Astrocyte of the cerebellum (primary cell): Measurements from ENCODE around the gene TNS1.

Source experiments
- DNase-seq: peaks from one replicate; pipeline ENCODE4 v3.0.0-alpha.2; 2011; ENCODE audit warnings: low read depth
- H3K4me3 ChIP-seq: 2 replicates; pipeline ENCODE4 v1.5.1; 2011; ENCODE audit warnings: mild to moderate bottlenecking, low read depth, low read length, moderate library complexity
- in situ Hi-C: cut with HindIII; loops from 2 replicates; pipeline ENCODE4 v1.10.0; 2017; ENCODE audit warnings: low sequenced_read_pairs
- TF ChIP-seq, protein P1 (sequence below): IDR thresholded peaks from 2 replicates; pipeline ENCODE4 v1.5.1; 2012; ENCODE audit warnings: low read length, low read depth, moderate library complexity, mild to moderate bottlenecking; ENCODE audit errors: missing control alignments

The TNS1 gene

DNA sequence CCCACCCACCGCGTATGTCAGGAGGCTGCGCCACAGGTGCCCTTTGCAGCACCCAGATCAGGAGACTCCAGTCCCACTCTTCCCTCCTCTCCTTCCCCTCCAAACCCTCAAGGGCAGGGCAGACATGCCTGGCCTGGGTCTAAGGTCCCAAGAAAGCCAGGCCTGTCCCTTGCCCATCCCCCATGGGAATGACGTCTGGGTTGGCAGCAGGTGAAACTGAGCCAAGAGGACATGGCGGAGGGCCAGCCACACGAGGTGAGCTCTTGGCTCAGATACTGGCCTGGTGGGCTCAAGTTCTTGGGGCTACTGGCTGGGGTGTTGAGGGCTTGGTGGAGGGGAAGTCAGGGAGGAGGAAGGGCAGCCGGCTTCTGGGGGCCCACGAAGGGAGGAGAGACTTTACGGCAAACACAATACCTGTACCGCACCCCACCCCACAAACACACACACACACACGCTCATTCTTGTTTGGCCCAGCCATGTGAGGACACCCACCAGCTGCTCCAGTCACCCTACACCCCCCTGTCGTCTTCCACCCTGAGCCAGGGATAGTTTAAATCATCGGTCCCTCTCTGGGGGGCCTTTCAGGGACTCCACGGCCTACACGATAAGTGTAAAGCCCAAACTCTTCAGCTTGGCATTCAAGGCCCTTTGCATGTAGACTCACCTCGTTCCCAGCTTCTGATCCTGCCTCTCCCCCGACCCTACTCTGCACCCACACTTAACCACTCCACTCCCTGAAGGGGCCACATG lies 24.1 kb upstream of the TNS1 start:
- in situ Hi-C loops = no loop called here
- no peak overlapping the region for H3K4me3 ChIP-seq
- TF ChIP-seq, protein P1, sequence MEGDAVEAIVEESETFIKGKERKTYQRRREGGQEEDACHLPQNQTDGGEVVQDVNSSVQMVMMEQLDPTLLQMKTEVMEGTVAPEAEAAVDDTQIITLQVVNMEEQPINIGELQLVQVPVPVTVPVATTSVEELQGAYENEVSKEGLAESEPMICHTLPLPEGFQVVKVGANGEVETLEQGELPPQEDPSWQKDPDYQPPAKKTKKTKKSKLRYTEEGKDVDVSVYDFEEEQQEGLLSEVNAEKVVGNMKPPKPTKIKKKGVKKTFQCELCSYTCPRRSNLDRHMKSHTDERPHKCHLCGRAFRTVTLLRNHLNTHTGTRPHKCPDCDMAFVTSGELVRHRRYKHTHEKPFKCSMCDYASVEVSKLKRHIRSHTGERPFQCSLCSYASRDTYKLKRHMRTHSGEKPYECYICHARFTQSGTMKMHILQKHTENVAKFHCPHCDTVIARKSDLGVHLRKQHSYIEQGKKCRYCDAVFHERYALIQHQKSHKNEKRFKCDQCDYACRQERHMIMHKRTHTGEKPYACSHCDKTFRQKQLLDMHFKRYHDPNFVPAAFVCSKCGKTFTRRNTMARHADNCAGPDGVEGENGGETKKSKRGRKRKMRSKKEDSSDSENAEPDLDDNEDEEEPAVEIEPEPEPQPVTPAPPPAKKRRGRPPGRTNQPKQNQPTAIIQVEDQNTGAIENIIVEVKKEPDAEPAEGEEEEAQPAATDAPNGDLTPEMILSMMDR = no peak
- DNase-seq = no peak

DNA sequence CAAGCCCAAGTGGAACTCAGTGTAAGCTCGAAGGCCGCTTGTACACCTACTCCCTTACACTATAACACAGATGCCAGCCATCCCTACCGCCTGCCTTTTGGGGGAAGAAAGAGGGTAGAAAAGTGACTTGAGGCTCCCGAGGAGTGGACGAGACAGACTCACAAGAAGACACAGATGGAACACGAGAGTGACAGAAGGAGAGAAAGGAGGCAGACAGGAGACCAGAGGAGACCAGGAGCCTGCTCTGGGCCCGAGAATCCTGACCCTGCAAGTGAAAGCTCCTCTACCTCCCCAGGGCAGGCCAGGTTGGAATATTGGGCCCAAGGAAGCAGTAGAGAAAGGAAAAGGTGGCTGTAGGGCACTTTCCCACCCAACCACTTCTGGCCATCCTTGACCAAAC lies 23.4 kb upstream of the TNS1 start:
- TF ChIP-seq, protein P1 = no peak
- no peak overlapping the region for H3K4me3 ChIP-seq
- no peak for DNase-seq
- in situ Hi-C loops = no loop called here

DNA sequence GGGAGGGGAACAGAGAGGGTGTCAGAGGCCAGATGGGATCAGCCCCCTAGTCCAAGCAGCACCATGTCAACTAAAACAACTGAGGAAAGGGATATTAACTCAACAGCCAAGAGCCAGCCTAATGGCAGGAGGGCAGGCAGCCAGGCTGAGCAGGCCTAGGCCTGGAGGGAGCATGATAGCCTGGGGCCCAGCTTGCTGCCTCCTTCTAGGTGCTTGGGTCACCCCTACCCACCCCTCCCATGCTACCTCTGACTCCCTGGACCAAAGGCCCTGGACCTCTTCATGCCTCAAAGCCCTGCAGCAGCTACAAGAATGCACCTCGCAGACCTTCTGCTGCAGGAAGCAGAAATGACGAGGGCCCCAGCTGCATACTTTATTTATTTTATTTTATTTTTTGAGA lies 22.1 kb upstream of the TNS1 start:
- in situ Hi-C loops = no loop called here
- no peak overlapping the region for H3K4me3 ChIP-seq
- TF ChIP-seq, protein P1 = no peak
- no peak for DNase-seq

DNA sequence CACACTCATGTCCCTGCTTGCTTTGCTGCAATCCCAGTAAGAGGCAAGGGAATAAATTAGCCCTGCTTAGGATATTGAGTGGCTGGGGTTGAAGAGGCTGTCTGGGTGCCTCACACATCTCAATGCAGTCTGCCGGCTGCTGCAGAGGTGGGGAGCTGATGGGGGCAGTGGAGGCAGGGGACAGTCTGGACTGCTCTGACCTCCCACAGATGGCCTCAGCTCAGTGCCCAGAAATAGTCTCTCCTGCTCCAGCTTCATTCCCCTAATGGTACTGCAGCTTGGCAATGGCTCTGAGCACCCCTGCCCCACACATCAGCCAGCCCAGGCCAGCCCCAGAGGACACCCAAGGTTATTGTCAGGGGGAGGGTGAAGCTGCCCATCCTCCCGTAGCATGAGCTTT lies 21.5 kb upstream of the TNS1 start:
- TF ChIP-seq, protein P1 = no peak
- in situ Hi-C loops = no loop called here
- no peak for DNase-seq
- H3K4me3 ChIP-seq = no peak overlapping the region

DNA sequence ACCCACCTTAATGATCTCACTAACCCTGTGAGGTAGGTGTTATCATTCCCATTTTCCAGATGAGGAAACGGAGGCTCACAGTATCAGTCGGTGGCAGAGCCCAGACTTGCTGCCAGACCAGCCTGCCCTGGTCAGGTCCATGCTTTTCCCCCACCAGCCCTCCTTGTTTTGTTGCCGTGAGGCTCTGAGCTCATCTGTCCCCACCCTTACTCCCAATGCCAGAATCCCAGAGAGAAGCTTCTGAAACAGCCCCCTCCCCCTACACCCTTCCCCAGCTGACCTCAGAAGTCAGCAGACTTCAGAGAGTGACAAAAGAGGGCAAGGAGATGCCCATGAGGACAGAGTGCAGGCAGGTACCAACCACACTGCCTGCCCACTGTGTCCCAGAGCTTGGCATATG lies 20.8 kb upstream of the TNS1 start:
- DNase-seq = no peak
- TF ChIP-seq, protein P1 = no peak
- in situ Hi-C loops = no loop called here
- no peak overlapping the region for H3K4me3 ChIP-seq

DNA sequence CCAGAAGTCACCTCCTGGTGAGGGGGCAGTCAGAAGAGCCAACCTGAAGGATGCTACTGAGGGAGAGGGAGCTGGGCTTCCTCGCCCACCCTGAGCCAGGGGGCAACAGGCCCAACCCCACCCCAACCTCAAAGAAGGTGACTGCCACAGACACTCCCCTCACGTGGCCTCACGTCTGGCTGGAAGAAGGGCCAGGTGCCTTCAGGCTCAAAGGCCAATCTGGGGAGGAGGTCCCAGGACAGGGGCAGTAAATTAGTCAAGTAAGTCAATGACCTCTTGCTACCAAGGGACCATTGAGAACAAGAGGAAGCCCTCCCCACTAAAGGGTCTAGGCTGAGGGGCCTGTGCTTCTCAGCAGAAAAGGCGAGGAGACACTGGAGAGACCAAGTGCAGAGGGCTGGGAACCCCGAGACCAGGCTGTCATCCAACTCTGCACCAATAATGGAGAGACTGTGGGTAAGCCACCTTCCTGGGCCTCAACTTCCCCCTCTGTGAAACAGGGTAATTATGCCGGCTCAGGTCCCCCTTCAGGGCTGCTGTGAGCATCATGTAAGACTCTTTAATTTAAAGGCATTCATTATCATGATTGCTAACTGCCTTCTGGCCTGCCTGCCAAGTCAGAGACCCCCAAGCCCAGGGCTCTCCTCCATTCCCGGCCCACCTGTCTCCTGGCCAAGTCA lies 20.2 kb upstream of the TNS1 start:
- no peak for DNase-seq
- H3K4me3 ChIP-seq = no peak overlapping the region
- TF ChIP-seq, protein P1 = no peak
- in situ Hi-C loops = no loop called here
